K562 (cell line): ENCODE measurements around the gene AQP6. TPM values are rescaled to one million over a fixed set of nuclear protein-coding genes. Genes with fewer than 3 reads are reported as not detected.

ENCODE experiments used
- CC2D1A ChIP-seq: fragments of 450-650 bp; IDR thresholded peaks from 2 replicates; pipeline ENCODE4 v1.6.1; 2017; ENCODE audit warnings: mild to moderate bottlenecking
- DPF2 ChIP-seq: fragments of 450-650 bp; IDR thresholded peaks from 2 replicates; pipeline ENCODE4 v1.6.1; 2016
- KLF6 ChIP-seq: fragments of 250-450 bp; sonication (Bioruptor Pico); IDR thresholded peaks from 2 replicates; pipeline ENCODE4 v1.4.0; 2020; ENCODE audit warnings: mild to moderate bottlenecking, moderate library complexity, borderline replicate concordance
- MAZ ChIP-seq, 2 experiments: fragments of 450-650 bp in 1 of 2; sonication (generic) in 1 of 2; formaldehyde crosslinking; IDR thresholded peaks in 1 of 2; conservative IDR thresholded peaks in 1 of 2; 2 replicates each; pipeline versions ENCODE4 v1.4.0 to v1.5.0; 2020; ENCODE audit warnings: mild to moderate bottlenecking in 1 of 2, missing genetic modification reagents in 1 of 2
- SFPQ ChIP-seq: fragments of 200-400 bp; formaldehyde crosslinking; IDR thresholded peaks from 2 replicates; pipeline ENCODE4 v1.6.1; 2017; ENCODE audit warnings: mild to moderate bottlenecking, low read depth, low read length, moderate library complexity
- SMARCC2 ChIP-seq: fragments of 450-650 bp; IDR thresholded peaks from 2 replicates; pipeline ENCODE4 v1.6.1; 2017; ENCODE audit warnings: antibody characterized with exemption, moderate library complexity, mild to moderate bottlenecking, low read depth
- ZBTB17 ChIP-seq: fragments of 450-650 bp; formaldehyde crosslinking; IDR thresholded peaks from 2 replicates; pipeline ENCODE4 v1.4.0; 2020; ENCODE audit warnings: mild to moderate bottlenecking
- ZNF174 ChIP-seq: fragments of 250-450 bp; sonication (Bioruptor Pico); IDR thresholded peaks from 2 replicates; pipeline ENCODE4 v1.4.0; 2020; ENCODE audit warnings: mild to moderate bottlenecking
- ZNF512 ChIP-seq: IDR thresholded peaks from 2 replicates; pipeline ENCODE4 v1.6.1; 2016; ENCODE audit warnings: missing genetic modification characterization, missing compliant biosample characterization
- ZNF764 ChIP-seq: fragments of 250-450 bp; sonication (Bioruptor Pico); IDR thresholded peaks from 2 replicates; pipeline ENCODE4 v1.4.0; 2020; ENCODE audit warnings: low read depth, mild to moderate bottlenecking, moderate library complexity
- polyA plus RNA-seq, 8 experiments: library from polyadenylated mRNA; depleted of rRNA in 4 of 8; stranded (reverse) in 5 of 8; unstranded in 3 of 8; fragments of >200 nt; fragmentation: Nextera tagmentation in 2 of 8; fragmentation: Illumina TruSeq in 1 of 8; extraction: Ambion mirVana in 2 of 8; extraction: Trizol in 1 of 8; gene quantifications; 2 replicates each; pipeline versions ENCODE4 v1.2.1 to v1.2.3, GENCODE V29; 2011 to 2014; ENCODE audit warnings: inconsistent platforms in 1 of 8, missing spikeins in 1 of 8
- total RNA-seq, 7 experiments: library from RNA; depleted of rRNA in 6 of 7; stranded (reverse); fragments of >200 nt in 6 of 7; fragmentation: Illumina TruSeq in 2 of 7; extraction: Trizol in 2 of 7; gene quantifications; 2 replicates each; pipeline versions ENCODE4 v1.2.1 to v1.2.3, GENCODE V29; 2011 to 2021; ENCODE audit warnings: low replicate concordance in 1 of 7
- TF ChIP-seq, protein P1 (sequence below): IDR thresholded peaks from 2 replicates; pipeline ENCODE4 v1.6.1; 2014; ENCODE audit warnings: antibody characterized with exemption

Gene AQP6
- total and polyA plus RNA-seq, 9 of the 15 experiments (the other 6 are each of a cell fraction or from before 2014, with no cell fraction given) = 0.05 to 0.12 TPM; not detected in 7

- TF ChIP-seq ZNF174 (CRISPR knock-in tag) = no peak
- TF ChIP-seq MAZ (CRISPR knock-in tag; conservative IDR thresholded peaks at IDR 0.05 in 1 of 2, IDR thresholded peaks at IDR 0.05 in 1 of 2) = no peak
- TF ChIP-seq, protein P1, sequence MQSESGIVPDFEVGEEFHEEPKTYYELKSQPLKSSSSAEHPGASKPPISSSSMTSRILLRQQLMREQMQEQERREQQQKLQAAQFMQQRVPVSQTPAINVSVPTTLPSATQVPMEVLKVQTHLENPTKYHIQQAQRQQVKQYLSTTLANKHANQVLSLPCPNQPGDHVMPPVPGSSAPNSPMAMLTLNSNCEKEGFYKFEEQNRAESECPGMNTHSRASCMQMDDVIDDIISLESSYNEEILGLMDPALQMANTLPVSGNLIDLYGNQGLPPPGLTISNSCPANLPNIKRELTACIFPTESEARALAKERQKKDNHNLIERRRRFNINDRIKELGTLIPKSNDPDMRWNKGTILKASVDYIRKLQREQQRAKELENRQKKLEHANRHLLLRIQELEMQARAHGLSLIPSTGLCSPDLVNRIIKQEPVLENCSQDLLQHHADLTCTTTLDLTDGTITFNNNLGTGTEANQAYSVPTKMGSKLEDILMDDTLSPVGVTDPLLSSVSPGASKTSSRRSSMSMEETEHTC = no peak
- no peak for TF ChIP-seq ZNF512 (tag)
- no peak for TF ChIP-seq SMARCC2
- no peak for TF ChIP-seq DPF2
- TF ChIP-seq CC2D1A = no peak
- no peak for TF ChIP-seq KLF6 (CRISPR knock-in tag)
- TF ChIP-seq SFPQ = no peak
- no peak for TF ChIP-seq ZBTB17 (CRISPR knock-in tag)
- TF ChIP-seq ZNF764 (CRISPR knock-in tag) = no peak
Measured at GRCh38 chr12:49939707-49940106, 33.0 kb upstream of the AQP6 start (continued).
